GM18519 (cell line): ENCODE measurements around the gene C14orf132.

ENCODE experiments used
- ATAC-seq: cut with Tn5 transposase; IDR thresholded peaks from one replicate; pipeline ENCODE4 v1.9.1; 2021; ENCODE audit warnings: mild to moderate bottlenecking, moderate library complexity; ENCODE audit not compliant: unreplicated experiment, low FRiP score

C14orf132 gene

GRCh38 chr14:96039633-96040311, 610 bp downstream of the C14orf132 start:
- no peak for ATAC-seq

GRCh38 chr14:96040828-96041371, 1.7 kb downstream of the C14orf132 start:
- ATAC-seq: no peak

GRCh38 chr14:96042248-96042930, 3.2 kb downstream of the C14orf132 start:
- ATAC-seq: no peak

GRCh38 chr14:96046630-96047029, 7.5 kb downstream of the C14orf132 start:
- no peak for ATAC-seq

GRCh38 chr14:96047101-96047500, 7.9 kb downstream of the C14orf132 start:
- no peak for ATAC-seq

GRCh38 chr14:96049932-96050331, 10.8 kb downstream of the C14orf132 start:
- no peak for ATAC-seq

- ATAC-seq: no peak
Measured at GRCh38 chr14:96050482-96050881, 11.3 kb downstream of the C14orf132 start.

GRCh38 chr14:96051231-96051630, 12.1 kb downstream of the C14orf132 start:
- ATAC-seq: no peak

- peak; percentile 72 for ATAC-seq
Measured at GRCh38 chr14:96051642-96052540, 12.7 kb downstream of the C14orf132 start.

GRCh38 chr14:96052541-96053247, 13.5 kb downstream of the C14orf132 start:
- ATAC-seq: no peak

- ATAC-seq: no peak
Measured at GRCh38 chr14:96053248-96053599, 14.1 kb downstream of the C14orf132 start.

- ATAC-seq: no peak
Measured at GRCh38 chr14:96053600-96054381, 14.6 kb downstream of the C14orf132 start.

GRCh38 chr14:96054661-96055060, 15.5 kb downstream of the C14orf132 start:
- no peak for ATAC-seq

GRCh38 chr14:96055065-96055752, 16.0 kb downstream of the C14orf132 start:
- ATAC-seq: no peak

GRCh38 chr14:96055753-96056508, 16.8 kb downstream of the C14orf132 start:
- no peak for ATAC-seq

GRCh38 chr14:96056509-96057422, 17.6 kb downstream of the C14orf132 start:
- no peak for ATAC-seq

GRCh38 chr14:96057738-96058137, 18.6 kb downstream of the C14orf132 start:
- no peak for ATAC-seq
